GM19455 (cell line): ENCODE results near the gene THAP12.

ENCODE experiments used
- ATAC-seq: cut with Tn5 transposase; IDR thresholded peaks from one replicate; pipeline ENCODE4 v1.9.1; 2021; ENCODE audit not compliant: unreplicated experiment

THAP12 gene

GRCh38 chr11:76307978-76308747 is 72.8 kb downstream of the THAP12 start:
- ATAC-seq = no peak

- ATAC-seq = no peak
Measured at GRCh38 chr11:76307396-76307795, 73.5 kb downstream of the THAP12 start.

GRCh38 chr11:76303399-76303798 is 77.5 kb downstream of the THAP12 start:
- no peak for ATAC-seq

GRCh38 chr11:76302996-76303395 is 77.9 kb downstream of the THAP12 start:
- ATAC-seq = no peak
